ENCODE measurements around the gene TMEM132D.

Gene TMEM132D

DNA sequence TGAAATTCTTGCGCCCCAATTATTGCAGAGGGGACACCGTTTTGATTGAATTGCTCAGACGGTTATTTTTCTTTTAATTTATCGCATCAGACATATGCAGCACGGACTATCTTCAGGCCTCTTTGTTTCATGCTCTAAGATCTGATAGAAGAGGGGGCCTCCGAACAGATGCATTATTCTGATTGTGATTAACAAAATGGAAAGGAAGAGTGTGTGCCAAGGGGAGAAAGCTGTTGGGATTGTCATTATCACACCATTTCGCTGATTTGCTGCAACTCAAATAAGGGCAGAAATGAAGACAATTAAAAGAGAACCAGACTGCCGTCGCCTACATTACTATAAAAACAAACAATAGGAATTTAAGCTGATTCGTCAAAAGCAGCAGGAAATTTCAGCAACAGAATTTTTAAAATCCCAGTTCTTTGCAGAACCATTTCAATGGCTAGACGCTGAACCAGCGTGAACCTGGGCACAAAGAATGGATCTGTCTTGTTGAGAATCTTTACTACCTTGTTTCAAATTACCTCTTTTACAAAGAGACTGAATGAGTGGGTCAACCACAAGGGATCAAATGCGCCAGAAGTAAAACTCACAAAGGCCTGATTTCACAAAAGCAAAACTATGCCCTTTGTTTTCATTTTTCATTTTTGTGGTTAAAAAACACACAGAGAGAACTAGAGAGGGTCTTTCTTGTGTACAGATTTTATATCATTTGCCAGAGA is 30.6 kb downstream of the TMEM132D start:
- DNase-seq = no peak

GRCh38 chr12:129871991-129872972 is 31.5 kb downstream of the TMEM132D start:
- DNase-seq = no peak

GRCh38 chr12:129870796-129871195 is 33.0 kb downstream of the TMEM132D start:
- no peak for DNase-seq

DNA sequence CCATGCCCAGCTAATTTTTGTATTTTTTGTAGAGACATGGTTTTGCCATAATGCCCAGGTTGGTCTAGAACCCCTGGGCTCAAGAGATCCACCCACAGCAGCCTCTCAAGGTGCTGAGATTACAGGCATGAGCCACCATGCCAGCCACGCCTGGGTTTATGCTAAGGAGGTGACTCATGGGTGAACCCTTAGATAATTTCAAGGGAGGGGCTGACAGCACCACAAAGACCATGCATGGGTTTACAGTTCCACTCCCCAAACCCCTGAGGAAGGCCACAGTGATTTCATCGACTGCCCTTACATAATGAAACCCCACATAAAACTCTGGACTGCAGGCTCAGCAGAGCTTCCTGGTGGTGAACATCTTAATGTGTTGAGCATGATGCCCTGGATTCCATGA is 33.7 kb downstream of the TMEM132D start:
- DNase-seq = no peak

DNA sequence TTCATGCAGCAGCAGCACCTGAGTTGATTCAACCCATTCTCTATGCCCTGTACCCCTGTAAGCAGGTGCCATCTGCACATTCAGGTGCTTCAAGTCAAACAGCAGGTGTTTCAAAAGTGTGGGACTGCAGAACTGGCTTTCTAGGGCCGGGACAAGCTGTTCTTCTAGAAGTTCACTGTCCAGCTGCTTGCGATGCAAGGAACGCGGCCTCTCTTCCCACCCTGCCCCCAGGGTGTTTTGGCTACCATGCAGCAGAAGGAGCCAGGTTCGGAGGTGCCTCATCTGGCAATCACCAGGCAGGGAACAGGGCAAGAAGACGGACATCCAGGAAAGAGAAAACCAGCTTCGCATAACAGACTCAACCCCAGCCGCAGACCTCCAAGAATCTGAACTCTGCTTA is 35.2 kb downstream of the TMEM132D start:
- DNase-seq = no peak

GRCh38 chr12:129863938-129864337 is 39.9 kb downstream of the TMEM132D start:
- DNase-seq = no peak

DNA sequence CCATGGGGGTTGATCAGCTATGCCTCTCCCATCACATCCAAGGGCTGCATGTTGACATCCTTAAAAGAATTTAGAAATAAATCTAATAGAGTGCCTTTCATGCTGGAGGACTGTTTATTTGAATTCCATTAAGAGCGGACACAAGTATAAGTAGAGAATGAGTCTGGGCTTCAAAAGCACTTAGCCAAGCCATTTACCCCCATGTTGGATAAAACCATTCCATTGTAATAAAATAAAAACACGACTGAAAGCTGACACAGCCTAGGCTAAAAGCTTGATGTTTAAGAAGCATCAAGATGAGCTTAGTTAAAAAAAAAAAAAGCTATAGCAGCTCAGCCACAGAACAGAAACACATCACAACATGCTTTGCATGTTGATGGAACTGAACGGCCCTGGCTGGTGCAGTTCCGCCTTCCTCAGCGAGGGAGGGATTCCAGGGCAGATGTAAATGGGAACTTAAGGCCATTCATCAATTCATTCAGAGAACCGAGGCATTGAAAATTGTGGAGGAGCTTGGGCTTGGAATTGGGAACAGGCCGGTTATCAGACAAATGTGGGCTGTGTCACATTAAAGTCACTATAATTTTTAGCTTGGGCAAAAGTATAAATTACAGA is 41.2 kb downstream of the TMEM132D start:
- no peak for DNase-seq

DNA sequence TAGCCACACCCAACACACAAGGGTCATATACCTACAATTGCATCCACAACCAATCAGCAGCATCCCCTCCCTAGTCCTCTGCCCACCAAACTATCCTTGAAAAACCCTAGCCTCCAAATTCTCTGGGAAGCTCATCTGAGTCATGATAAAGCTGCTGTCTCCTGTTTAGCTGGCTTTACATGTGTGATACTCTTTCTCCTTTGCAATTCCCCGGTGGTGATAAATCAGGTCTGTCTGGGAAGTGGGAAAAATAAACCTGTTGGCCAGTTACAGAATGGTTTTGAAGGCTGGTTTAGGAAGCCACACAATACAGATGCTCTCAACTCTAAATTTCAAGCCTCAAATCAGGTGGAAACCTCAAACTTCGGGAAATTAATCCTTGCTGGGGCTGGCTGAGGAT is 41.9 kb downstream of the TMEM132D start:
- no peak for DNase-seq

- no peak for DNase-seq
These were observed 49.2 kb downstream of the TMEM132D start for GRCh38 chr12:129854591-129854990.

DNA sequence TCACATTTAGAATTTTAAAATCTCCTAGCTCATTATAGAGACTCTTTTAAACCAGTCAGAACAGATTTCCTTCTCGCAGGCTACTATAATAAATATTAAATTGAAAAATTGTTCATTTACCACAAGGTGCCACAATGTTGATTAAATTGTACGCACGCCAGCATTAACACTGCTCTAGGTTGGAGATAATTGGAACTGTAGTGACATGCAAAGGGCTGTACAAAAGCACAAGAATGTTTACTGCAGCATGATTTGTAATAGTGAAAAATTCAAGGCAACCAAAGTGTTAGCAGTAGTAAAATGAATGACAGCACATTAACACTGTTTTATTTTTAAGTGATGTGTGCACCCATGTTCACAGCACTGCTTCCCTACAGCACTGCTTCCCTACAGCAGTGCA is 52.5 kb downstream of the TMEM132D start:
- DNase-seq = no peak

GRCh38 chr12:129848876-129849275 is 54.9 kb downstream of the TMEM132D start:
- no peak for DNase-seq

DNA sequence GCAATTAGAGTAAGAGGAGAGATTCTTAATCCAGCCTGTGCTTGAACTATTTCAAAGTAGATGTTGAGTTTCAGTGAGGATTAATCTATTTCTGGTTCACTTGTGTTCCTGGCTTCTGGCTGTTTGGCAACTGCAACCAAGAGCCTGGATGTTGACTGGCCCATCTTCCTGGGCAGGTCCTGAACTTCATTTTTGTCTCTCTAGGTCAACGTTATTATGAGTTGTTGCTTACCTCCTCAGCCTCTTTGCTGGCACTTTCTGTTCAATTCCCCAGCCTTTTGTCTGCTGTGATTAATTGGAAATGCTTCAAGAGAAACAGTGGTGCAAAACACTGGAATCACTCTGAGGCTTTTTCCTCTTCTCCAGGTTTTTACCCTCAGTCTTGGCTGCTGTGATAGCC is 56.8 kb downstream of the TMEM132D start:
- DNase-seq = no peak

DNA sequence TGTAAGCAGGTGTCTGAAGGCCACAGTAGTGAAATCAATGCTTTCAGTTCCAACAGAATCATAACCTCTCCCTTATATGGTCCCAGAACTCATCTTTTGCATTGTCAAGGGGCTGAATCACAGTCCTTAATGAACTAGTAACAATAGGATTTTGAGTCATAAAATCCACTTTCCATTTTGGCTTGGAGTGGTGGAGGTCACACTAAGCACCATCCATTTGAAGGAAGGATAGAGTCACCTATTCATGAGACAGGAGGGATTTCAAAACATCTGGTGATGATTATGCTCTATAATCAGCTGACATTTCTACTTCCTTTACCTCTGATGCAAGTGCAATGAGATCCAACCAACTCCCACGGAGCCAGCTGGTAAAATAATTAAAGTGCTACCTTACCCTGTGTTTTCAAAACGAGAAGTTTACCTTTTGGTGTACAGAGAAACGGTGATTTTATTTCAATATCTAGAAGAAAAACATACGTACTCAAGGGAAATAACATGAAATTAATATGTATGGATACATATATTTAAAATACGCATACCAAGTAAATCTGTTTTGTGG is 59.1 kb downstream of the TMEM132D start:
- DNase-seq = no peak

DNA sequence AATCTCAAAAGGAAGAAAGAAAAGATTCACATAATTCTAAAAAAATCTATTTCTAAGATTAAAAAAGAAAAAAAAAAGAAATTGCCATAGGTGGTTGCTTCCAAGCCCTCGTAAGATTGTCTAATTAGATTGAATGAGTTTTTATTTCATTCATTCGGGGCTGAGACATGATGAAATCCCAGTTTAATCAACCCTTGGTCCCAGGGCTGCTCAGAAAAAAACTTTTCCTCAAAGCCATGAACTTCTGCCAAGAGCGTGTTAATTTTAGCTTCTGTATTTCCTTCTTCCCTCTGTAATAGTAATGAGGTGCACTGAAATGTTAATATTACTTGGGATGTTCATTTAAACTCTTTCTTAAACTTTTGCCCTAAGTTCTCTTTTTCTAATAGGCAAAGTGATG is 62.6 kb downstream of the TMEM132D start:
- no peak for DNase-seq

GRCh38 chr12:129840145-129840884 is 63.5 kb downstream of the TMEM132D start:
- no peak for DNase-seq

DNA sequence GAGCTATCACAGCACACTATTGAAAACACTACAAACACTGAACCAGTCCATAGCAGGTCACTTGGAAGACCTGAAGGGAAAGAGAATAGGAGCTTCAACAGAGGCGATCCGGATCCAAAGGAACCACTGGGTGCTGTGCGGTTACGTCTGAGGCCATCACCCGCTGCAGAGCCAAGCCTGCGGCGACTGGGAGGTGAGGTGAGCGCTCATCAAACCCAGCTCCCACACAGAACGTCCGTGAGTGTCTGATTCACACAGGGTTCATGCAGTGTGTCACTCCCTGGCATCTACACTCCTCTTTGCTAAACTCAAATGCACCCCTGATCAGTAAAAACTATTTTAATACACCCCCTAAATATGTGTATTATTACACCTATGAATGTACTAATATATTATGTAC is 64.1 kb downstream of the TMEM132D start:
- no peak for DNase-seq

DNA sequence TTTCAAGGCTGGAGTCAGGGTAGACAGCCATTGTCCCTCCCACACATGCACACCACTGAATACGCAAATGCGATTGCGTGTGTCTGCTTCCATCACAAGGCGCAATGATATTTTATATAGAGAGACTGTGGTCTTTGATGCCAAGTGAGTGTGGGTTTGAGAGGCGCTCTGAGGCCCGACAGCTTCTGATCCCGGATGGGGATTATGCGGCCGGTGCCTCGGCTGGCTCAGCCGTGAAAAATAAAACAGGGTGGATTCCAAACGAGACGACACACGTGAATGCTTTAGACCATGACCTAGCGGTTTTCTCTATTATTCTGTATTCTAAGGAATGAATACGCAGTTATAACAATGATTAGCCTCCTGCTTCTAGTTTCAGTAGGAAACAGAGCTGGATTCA is 72.5 kb downstream of the TMEM132D start:
- DNase-seq = no peak

- DNase-seq = no peak
These were observed 73.0 kb downstream of the TMEM132D start for GRCh38 chr12:129830796-129831195.

DNA sequence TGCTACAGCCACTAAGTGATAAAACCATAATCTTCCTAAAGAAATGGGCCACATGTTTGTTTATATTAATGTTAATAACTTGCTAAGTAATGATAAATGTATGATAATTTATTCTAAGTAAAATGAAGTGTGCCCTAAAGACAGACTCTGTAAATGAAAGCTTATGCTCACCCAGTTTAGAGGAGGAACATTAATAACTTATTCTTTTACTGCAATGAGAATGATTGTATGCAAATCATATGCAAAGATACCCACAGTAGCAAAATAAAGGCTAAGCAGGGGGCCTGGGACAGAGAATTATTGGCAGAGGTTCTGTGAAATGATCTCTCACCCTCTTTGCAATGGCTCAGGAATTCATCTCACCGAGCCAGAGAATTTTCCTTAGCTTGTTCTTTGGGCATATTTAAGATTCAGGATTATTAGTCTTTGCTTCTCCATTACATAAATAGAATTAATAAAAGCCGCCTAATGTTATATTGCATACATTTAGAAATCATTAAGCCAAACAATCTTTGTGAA is 75.9 kb downstream of the TMEM132D start:
- DNase-seq = no peak

DNA sequence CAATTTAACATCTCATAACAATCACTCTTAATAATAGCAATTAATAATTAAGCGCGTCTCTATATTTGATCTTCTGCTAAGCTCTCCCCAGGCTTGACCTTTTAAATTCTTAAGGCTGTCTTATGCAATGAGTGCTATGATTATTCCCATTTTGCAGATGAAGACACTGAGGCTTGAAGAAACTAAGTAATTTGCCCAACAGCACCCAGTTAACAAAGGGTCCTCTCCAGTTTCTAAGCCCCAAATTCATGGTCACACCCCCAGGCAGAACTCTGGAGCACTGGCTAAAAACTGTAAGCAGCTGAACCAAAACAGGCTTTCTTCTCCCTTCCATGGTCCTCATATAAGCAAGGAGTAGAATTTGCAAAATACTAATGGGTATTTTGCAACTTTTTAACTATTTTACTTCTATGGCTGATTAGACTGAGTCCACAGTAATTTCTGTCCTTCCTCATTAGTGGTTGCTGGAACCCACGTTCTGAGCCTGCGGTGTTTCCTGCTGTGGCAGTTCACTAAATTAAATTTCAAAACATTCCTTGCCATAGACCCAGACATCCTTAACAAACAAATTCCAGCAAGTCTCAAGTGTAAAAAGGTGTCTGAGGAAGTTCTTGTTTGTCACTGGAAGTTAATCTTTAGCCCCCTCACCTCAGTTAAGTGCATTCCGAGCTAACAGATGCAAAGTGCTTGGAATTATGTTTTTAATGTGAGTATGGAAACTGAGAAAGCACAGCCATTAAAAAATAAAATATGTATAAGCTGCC is 76.5 kb downstream of the TMEM132D start:
- DNase-seq = no peak

- DNase-seq = no peak
These were observed 77.6 kb downstream of the TMEM132D start for GRCh38 chr12:129826273-129826672.

GRCh38 chr12:129825316-129825715 is 78.5 kb downstream of the TMEM132D start:
- DNase-seq = no peak
